Peyer's patch (tissue), 4 donors: ENCODE data around the gene SPRED2. TPM values are rescaled to one million over a fixed set of nuclear protein-coding genes. Genes with fewer than 3 reads are reported as not detected.
A peak's percentile ranks its signal among the peaks of the same experiment; 100 is the strongest.

ENCODE experiments used
- DNase-seq, 3 donors: peaks; one replicate each; pipeline ENCODE4 v3.0.0-alpha.2; 2017 to 2019
- H3K27ac ChIP-seq, 4 donors: fragments of 200-600 bp; sonication (generic); one replicate each; pipeline ENCODE4 v1.5.1; 2016 to 2019
- H3K27me3 ChIP-seq, 2 donors: fragments of 200-600 bp; sonication (generic); one replicate each; pipeline ENCODE4 v1.5.1; 2019
- H3K36me3 ChIP-seq, 3 donors: fragments of 200-600 bp; sonication (generic); one replicate each; pipeline ENCODE4 v1.5.1; 2016 to 2019
- H3K4me1 ChIP-seq, 4 donors: fragments of 200-600 bp; sonication (generic); one replicate each; pipeline ENCODE4 v1.5.1; 2016 to 2019
- H3K4me3 ChIP-seq, 4 donors: fragments of 200-600 bp; sonication (generic); 1 replicate in 3 of 4; 2 replicates in 1 of 4; pipeline ENCODE4 v1.5.1; 2016 to 2019; ENCODE audit warnings: mild to moderate bottlenecking in 1 of 4
- H3K9me3 ChIP-seq, 4 donors: fragments of 200-600 bp; sonication (generic); one replicate each; pipeline ENCODE4 v1.5.1; 2016 to 2019; ENCODE audit warnings: mild to moderate bottlenecking in 1 of 4
- POLR2A ChIP-seq, 2 donors: fragments of 450-650 bp; IDR thresholded peaks; one replicate each; pipeline ENCODE4 v1.5.1; 2017; ENCODE audit warnings: antibody characterized with exemption in 2 of 2, mild to moderate bottlenecking in 2 of 2, moderate library complexity in 2 of 2
- total RNA-seq, 4 donors: library from RNA; depleted of rRNA; stranded (reverse); fragments of >200 nt; gene quantifications; one replicate each; pipeline ENCODE4 v1.1.0, GENCODE V29; 2016
- TF ChIP-seq, protein P1 (sequence below), 6 experiments: fragments of 450-650 bp in 4 of 6; fragments of 200-600 bp in 2 of 6; sonication (generic) in 1 of 6; IDR thresholded peaks; one replicate each; pipeline ENCODE4 v1.5.1; 2017 to 2019; ENCODE audit warnings: antibody characterized with exemption in 6 of 6, mild to moderate bottlenecking in 3 of 6, moderate library complexity in 1 of 6

SPRED2 gene
- total RNA-seq, 4 donors from 2014 or later, result 14.9 to 26.9 (median 23.0) TPM

DNA sequence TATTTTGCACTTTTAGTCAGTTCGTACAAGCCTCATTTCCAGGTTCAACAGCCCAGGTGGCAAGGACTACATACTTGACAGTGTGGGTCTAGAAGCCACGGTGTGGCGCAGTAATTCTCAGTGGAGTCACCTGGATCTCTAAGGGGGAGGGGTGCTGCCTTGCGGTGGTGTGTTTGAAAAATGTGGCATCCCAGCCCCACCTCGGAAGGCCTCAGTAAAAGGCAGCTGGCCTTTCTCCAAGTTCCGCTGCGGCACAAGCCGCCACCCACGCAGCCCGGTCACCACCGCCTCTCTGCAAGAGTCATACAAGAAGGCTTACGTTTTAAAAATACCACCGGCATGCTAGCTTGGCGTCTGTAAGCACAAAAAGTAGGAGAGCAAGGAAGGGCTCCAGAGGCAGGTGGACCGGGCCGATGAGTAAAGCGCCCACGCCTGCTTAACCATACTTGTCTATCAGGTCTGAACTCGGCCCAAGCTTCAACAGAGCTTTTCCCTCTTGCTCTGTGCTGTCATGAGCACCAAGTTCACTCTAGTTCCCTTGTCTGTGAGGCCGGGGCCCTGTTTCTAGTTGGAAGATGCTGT is 49.5 kb downstream of the SPRED2 start:
- Histone ChIP-seq H3K9me3 (no peaks in the 10 kb centered on the region), H3K27me3 (no peaks in the 10 kb centered on the region), H3K36me3 (no peaks in the 10 kb centered on the region), H3K4me1 (peaks cover 0 to 60% (median 8%) of the 10 kb centered on the region in 4 donors), H3K27ac (peak overlapping the region; percentile 35 to 78 (median 51)), H3K4me3 (peak overlapping the region in 1 of 4 donors; percentile 16)
- TF ChIP-seq POLR2A (IDR thresholded peaks at IDR 0.05), result no peak
- TF ChIP-seq, protein P1, sequence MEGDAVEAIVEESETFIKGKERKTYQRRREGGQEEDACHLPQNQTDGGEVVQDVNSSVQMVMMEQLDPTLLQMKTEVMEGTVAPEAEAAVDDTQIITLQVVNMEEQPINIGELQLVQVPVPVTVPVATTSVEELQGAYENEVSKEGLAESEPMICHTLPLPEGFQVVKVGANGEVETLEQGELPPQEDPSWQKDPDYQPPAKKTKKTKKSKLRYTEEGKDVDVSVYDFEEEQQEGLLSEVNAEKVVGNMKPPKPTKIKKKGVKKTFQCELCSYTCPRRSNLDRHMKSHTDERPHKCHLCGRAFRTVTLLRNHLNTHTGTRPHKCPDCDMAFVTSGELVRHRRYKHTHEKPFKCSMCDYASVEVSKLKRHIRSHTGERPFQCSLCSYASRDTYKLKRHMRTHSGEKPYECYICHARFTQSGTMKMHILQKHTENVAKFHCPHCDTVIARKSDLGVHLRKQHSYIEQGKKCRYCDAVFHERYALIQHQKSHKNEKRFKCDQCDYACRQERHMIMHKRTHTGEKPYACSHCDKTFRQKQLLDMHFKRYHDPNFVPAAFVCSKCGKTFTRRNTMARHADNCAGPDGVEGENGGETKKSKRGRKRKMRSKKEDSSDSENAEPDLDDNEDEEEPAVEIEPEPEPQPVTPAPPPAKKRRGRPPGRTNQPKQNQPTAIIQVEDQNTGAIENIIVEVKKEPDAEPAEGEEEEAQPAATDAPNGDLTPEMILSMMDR (IDR thresholded peaks at IDR 0.05), result peak in 3 of 6 experiments; percentile 56 to 58 (median 56)
- DNase-seq, result peak; percentile 69 to 91 (median 87)

GRCh38 chr2:65382323-65382722 is 50.1 kb downstream of the SPRED2 start:
- Histone ChIP-seq H3K4me1 (peaks cover 0 to 65% (median 8%) of the 10 kb centered on the region in 4 donors), H3K9me3 (no peaks in the 10 kb centered on the region)

GRCh38 chr2:65381607-65382051 is 50.8 kb downstream of the SPRED2 start:
- DNase-seq, result no peak
- H3K9me3 ChIP-seq, result no peaks in the 10 kb centered on the region
- H3K36me3 ChIP-seq, result no peaks in the 10 kb centered on the region
- no peaks in the 10 kb centered on the region for H3K27me3 ChIP-seq
- H3K27ac ChIP-seq, result peak overlapping the region in 2 of 4 donors; percentile 27 to 78
- H3K4me1 ChIP-seq, result peaks cover 0 to 69% (median 8%) of the 10 kb centered on the region in 4 donors
- TF ChIP-seq POLR2A (IDR thresholded peaks at IDR 0.05), result no peak
- TF ChIP-seq, protein P1 (IDR thresholded peaks at IDR 0.05), result no peak
- no peak overlapping the region for H3K4me3 ChIP-seq

More at GRCh38 chr2:65382323-65382722, 50.1 kb downstream of the SPRED2 start:
- H3K36me3 ChIP-seq, result no peaks in the 10 kb centered on the region
- no peak overlapping the region for H3K4me3 ChIP-seq
- H3K27me3 ChIP-seq, result no peaks in the 10 kb centered on the region
- DNase-seq, result no peak
- peak overlapping the region in 3 of 4 donors; percentile 27 to 78 (median 64) for H3K27ac ChIP-seq
- TF ChIP-seq, protein P1 (IDR thresholded peaks at IDR 0.05), result no peak
- TF ChIP-seq POLR2A (IDR thresholded peaks at IDR 0.05), result no peak

- TF ChIP-seq, protein P1 (IDR thresholded peaks at IDR 0.05), result no peak
- TF ChIP-seq POLR2A (IDR thresholded peaks at IDR 0.05), result no peak
- H3K27ac ChIP-seq, result peak overlapping the region in 2 of 4 donors; percentile 75 to 82
These were observed 52.1 kb downstream of the SPRED2 start for GRCh38 chr2:65380255-65380654.

GRCh38 chr2:65379721-65380171 is 52.7 kb downstream of the SPRED2 start:
- Histone ChIP-seq H3K9me3 (no peaks in the 10 kb centered on the region), H3K4me3 (no peak overlapping the region), H3K36me3 (no peaks in the 10 kb centered on the region), H3K27me3 (no peaks in the 10 kb centered on the region), H3K4me1 (peaks cover 0 to 70% (median 8%) of the 10 kb centered on the region in 4 donors), H3K27ac (peak overlapping the region in 2 of 4 donors; percentile 75 to 82)
- peak in 2 of 3 donors; percentile 69 to 77 for DNase-seq
- TF ChIP-seq, protein P1 (IDR thresholded peaks at IDR 0.05), result peak in 3 of 6 experiments; percentile 56 to 67 (median 63)
- TF ChIP-seq POLR2A (IDR thresholded peaks at IDR 0.05), result peak in 1 of 2 donors; percentile 15

More at GRCh38 chr2:65380255-65380654, 52.1 kb downstream of the SPRED2 start:
- no peaks in the 10 kb centered on the region for H3K27me3 ChIP-seq
- H3K4me3 ChIP-seq, result no peak overlapping the region
- H3K9me3 ChIP-seq, result no peaks in the 10 kb centered on the region
- no peak for DNase-seq
- peaks cover 0 to 69% (median 8%) of the 10 kb centered on the region in 4 donors for H3K4me1 ChIP-seq
- no peaks in the 10 kb centered on the region for H3K36me3 ChIP-seq
